Activated T-cell treated with anti-CD3 and anti-CD28 coated beads for 48 hours (primary cell): ENCODE results near the gene DLGAP1.

Experiments used
- DNase-seq: peaks from one replicate; pipeline ENCODE4 v3.0.0-alpha.2; 2020; ENCODE audit warnings: low read depth

Gene DLGAP1

DNA sequence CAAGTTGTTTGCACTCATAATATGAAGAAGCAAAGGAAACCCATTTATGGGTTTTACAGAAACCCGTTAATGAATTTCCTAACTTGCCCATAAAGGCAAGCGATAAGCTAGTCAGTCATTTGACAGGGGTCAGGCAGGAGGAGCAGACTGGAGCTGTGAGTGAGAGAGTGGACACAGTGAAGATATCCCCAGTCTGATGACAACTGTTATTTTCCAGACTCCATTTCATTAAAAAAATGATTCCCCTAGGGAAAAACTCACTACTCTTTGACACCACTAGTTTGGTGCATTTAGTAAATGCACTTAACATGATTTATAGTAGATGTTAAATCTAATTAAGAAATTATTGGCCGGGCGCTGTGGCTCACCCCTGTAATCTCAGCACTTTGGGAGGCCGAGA, 924.3 kb downstream of the DLGAP1 start:
- DNase-seq = no peak

DNA sequence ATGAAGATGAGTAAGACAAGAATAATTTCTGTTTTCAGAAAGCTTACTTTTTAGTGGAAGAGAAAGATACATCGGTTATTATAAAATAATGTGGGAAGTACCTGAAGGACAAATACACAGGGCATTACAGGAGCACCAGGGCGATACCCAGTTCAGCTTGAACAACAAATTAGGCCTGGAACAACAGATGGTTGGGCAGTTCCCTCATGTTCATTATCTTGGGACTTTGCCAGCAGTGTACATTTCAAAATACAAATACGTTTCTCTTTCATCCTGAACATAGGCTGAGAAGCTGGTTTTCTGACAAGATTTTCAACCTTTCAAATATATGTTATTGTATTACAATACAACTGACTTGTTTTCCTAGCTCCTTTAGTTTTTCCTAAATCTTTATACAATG, 925.5 kb downstream of the DLGAP1 start:
- DNase-seq = no peak

DNA sequence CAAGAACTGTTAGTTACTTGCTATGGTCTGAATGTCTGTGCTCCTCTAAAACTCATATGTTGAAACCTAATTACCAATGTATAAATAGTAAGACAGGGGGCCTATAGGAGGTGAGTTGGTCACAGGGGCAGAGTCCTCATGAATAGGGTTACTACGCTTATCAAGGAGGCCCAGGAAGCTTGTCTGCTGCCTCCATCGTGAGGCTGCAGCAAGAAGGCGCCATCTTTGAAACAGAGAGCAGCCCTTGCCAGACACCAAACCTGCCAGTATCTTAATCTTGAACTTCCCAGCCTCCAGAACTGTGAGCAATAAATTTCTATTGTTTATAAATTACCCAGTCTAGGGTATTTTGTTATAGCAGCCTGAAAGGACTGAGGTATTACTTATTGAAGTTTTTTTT, 926.0 kb downstream of the DLGAP1 start:
- no peak for DNase-seq

DNA sequence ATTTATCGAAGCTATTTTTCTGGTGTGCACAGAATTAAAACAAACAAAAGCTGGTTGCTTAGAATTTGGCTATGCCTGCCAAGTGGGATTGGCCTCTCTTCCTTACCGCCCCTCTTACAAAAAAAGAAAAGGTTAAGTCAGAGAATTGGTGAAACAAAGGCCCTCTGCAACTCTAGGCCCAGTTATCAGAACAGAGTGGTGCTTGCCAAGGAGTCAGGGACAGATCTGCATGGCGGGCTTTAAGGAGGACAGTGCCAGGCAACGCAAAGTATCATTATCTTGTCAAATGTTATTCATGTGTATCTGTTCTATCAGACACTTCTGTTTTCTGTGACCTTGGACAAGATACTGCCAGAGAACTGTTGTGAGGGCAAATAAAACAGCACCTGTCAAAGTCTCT, 926.9 kb downstream of the DLGAP1 start:
- no peak for DNase-seq

DNA sequence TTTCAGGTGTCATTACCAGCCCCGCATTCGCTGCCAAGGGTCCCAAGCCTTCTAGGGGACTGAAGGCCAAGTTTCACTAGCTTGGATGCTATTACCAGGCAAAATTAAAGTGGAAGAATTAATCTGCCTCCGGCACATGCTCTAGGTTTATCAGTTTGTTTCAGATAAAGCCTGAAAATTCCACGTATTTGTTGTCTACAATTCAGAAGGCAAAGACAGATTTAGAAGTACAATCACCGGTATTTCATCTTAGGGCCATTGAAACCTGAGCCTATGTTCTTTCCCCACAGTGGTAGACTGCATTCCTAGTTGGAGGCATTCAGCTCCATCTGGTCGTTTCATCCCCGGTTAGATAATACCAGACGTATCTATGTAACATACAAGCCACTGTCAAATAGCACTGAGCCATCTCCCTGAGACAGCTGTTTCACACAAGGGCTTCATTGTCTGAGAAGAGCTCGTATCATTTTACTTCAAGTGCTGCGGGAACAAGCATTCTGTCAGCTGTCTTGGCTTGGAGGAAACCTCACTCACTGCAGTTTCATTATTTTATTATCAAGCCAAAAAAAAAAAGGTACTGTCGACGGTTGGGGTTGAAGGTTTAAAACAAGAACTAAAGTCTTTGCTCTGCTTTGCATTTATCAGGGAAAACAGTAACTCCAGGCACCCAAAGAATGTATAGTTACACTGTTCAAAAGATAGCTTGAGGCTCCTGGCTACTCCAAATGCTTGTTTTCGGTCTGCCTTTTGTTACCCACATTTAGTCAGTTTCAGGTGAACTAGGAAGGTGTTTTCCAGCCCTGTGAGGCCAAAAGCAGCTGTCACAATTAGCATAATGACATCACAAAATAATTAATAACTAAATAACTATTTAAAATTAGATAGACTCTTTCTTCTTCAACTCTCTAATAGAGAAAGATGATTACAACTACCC, 928.4 kb downstream of the DLGAP1 start:
- DNase-seq = no peak

DNA sequence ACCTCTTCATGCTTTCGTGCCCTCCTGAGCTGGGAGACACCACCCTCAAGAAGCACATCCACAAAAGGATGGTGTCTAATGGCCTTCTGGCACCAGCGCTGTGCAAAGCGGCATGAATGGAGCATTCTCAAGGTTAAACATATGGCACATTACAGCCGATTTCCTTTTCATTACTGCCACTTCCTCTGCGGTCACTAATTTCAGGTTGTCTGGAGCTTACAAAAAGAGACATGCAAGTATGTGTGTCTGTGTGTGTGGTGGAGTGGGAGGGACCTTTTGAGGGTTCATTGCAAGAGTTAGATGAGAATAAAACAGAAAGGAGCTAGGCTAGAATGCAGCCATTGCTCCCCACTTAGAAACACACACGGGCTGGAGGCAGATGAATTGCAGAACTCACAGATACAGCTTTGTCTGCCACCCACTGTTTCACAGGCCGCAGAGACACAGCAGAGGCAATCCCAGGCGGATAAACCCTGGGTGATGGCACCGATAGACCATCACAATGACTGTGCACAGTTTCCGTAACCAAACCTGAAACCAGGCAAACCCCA, 929.2 kb downstream of the DLGAP1 start:
- peak; percentile 27 for DNase-seq

DNA sequence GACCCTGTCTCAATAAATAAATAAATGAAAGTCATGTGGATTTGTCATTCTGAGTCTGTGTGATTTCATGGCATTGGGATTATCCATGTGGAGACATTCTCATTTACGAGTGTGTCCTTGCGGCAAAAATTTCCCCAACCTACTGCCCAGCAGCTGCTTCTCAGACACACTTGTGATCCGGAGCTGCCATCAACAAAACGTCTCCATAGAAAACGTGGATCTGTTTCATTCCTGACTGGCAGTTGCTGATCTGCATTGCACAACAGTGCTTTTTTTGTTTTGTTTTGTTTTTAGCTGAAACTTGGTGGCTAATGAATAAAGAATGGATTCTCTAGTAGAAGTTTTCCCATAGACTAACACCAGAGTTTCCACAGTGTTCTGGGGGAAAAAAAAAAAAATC, 930.4 kb downstream of the DLGAP1 start:
- DNase-seq = no peak

DNA sequence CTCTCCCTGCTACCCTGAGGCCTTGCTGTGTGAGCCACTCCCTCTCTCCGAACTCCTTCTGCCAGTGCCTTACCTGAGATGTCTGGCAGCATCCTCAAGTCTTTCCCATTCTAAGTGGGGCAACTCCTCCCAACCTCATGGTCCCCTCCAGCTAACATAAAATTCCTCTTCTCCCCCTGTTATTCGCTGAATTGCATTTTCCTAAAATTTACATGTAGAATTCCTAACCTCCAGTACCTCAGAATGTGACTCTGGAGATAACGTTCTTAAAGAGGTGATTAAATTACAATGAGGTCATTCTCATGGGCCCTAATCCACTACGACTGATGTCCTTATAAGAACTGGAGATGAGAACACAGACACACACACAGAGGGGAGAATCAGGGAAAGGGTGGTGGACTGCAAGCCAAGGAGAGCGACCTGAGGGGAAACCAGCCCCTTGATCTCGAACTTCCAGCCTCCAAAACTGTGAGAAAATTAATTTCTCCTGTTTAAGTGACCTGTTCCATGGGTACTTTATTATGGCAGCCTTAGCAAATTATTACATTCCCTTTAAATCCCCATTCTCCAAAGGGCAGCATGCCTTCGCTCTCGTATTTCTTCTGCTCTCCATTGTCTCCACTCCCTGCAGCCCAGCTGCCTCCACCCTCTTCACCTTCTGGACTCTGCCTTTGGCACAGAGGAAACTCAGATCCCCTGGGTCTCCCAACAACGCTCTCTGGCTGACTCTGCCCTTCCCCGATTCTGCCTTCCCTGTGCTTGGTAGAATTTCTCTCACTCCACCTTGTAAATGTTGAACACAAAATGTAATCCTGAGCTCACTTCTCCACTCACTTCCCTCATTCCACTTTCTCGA, 934.6 kb downstream of the DLGAP1 start:
- no peak for DNase-seq

DNA sequence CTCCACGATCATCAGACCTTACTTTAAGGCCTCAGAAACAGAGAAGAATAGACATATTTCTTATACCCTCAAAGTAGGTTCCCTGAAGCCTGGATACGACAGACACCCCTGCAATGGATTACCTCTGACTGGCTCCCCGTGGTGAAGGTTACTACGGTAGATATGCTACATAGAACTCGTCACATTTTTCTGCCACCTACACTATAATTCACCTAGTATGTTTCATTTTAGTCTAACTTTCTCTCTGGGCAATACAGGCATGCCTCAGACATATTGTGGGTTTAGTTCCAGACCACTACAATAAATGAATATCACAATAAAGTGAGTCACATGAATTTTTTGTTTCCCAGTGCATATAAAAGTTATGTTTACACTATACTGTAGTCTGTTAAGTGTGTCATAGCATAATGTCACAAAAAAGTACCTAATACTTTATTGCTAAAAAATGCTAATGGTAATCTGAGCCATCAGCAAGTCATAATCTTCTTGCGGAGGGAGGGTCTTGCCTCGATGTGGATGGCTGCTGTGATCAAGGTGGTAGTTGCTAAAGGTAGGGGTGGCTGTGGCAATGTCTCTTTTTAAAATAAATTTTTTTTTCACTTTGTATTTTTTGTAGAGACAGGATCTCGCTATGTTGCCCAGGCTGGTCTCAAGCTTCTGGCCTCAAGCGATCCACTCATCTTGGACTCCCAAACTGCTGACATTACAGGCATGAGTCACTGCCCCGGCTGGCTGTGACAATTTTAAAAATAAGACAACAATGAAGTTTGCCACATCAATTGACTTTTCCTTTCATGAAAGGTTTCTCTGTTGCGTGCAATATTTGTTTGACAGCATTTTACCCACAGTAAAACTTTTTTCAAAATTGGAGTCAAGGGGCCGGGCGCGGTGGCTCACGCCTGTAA, 940.5 kb downstream of the DLGAP1 start:
- no peak for DNase-seq

DNA sequence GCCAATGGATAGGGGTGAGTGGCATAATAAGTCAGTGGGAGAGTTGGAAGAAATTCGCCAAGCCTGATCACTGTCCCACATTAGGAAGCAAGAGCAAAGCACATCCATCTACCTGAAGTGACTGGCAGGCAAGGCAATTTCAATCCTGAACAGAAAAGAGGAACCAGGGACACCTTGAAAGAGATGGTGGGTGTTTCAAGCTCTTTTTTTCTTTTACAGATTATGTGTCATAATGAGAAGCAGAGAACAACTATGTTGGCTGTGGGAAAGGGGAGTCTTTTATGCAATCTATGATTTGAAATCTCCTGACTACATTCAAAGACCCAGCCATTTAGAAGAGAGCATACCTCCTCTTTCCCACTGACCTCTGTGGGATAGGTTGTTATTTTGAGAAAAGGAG, 941.6 kb downstream of the DLGAP1 start:
- no peak for DNase-seq

DNA sequence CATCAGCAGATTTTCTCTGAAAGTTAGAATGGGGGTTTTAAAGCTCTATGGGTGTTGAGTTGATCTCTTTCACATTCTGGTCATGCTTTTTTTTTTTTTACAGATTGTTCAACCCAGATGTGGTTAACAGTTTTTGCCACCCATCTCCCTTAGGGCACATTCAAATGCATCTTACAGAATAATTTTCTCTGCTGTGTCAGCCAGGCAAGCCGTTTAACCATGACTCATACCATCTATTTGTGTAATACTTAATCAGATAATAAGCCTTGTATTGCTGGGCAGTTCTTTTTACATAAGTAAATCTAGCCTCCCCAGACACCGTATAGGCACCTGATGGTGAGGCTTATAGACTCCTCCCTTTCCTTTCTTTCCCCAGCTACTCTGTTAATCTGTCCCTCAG, 943.1 kb downstream of the DLGAP1 start:
- DNase-seq = no peak

DNA sequence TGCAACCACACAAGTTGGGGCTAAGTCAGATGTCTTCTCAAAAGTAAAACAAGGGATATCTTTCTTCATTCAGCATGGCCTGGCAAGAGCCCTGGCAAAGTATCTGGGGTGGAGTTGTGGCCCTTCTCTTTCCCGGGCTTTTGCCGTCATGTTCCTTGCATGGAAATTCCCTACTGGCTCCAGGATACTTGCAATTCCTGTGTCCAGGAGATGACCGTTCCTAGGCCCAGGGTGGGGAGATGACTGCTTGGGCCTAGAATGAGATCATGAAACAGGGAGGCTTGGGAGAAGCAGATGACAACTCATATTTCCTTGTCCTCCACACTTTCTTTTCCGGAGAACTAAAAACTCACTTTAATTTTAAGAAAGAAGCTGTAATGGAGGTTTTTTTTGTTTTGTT, 944.2 kb downstream of the DLGAP1 start:
- no peak for DNase-seq

DNA sequence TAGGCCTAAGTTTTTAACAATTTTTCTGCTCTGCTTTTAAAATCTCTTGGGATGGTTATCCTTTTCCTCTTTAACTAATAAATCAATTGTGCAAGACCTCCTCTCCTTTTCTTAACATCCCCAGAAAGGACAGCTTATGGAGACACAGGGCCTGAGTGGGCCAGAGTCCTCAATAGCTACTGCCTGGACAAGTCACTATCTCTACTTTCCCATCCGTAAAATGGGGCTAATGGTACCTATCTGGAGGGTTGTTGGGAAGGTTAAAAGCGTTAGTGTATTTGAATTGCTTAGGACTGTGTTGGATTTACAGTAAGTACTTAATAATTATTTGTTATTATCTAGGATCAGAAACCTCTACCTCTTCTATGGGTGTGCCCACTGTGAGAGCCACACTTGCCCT, 945.1 kb downstream of the DLGAP1 start:
- DNase-seq = no peak

DNA sequence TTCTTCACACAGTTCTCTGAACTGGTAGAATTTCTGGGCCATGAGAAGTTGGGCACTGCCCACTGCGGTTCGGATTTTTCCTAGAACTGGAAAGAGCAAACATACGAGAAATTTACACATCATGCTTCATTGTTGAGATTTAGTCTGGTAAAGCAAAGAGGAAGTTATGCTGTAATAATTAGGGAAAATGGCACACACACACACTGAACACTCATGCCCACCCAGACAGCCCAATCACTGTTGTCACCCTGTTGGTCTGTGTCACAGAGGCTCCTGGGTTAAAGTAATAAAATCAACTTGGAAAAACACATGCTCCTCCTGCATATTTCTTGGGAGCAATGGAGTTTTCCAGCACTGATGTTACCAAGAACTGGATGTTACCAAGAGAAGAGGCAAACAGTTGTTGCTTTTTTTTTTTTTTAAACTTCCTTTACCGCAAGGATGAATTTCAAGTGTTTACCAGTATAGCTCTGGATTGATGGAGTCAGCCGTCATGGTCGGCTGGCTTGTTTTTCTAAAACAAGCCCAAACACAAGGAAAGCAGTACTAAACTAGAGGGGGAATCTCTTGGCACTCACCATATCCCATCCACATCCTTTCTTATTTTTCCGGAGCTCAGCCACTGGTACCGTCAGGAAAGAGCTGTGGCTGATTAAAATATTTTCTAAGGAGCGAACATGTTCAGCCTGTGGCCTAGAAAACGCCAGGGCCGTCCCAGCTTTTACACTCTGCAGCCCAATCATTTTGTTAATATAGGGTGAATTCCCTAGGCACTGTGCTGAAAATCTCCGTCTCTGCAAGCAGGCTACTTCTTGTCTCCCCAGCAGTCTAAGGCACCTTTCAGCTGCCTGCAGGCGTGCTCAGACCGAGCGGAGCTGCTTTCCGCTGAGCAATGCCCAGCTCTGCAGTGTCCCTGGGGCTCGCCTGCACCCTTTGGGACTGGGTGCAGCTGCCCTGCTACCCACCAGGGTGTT, 946.2 kb downstream of the DLGAP1 start:
- DNase-seq = no peak

DNA sequence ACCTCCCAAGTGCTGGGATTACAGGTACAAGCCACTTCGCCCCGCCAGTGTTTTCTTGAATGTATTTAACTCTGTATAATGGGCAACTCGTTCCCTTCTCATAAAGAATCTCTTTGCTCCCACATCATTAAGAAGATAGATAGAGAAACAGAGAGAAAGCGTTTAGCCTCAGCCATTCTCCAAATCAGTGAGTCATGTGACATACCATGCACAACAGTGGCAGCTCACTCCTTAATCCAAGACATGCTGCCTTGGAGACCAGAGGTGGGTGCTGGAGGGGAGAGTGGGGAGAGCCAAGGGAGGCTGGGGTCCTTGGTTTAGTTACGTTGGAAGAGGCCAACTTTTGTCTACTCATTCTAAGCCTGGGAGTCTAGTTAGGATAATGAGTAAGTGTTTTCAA, 950.5 kb downstream of the DLGAP1 start:
- no peak for DNase-seq

DNA sequence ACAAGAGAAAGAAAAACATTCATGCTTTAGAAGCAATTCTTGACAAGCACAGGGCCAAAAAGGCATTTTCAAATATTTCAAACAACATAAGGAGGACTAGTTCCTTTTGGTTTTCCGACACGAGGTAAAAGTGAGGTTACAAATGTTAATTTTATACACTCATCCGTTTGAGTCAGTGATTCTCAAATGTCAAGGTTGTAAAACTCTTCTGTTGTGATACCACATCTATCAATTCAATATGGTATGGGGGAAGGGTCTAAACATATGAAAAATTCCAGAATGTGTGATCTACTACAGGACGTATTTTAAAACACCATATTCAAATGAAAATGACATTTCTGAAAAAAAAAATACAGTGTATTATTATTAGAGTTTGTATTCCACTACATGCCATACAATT, 952.5 kb downstream of the DLGAP1 start:
- DNase-seq = no peak

DNA sequence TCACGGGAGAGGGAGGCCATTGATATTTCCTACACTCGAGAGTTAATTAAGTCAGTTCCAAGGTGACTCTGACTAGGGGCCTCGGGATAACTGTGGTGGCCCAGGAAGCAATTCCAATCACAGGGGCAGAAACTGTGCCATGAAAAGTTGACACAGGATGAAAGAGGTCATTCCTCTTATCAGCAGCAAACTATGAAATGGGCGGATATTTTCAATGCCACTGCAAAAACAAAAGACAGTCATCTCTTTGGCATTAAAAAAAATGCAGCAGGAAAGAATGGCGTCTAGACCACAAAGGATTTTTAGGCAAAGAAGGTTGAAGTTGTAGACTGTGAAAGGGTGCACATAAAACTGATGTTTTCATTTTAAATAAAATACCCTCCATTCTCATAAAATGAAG, 955.1 kb downstream of the DLGAP1 start:
- no peak for DNase-seq

DNA sequence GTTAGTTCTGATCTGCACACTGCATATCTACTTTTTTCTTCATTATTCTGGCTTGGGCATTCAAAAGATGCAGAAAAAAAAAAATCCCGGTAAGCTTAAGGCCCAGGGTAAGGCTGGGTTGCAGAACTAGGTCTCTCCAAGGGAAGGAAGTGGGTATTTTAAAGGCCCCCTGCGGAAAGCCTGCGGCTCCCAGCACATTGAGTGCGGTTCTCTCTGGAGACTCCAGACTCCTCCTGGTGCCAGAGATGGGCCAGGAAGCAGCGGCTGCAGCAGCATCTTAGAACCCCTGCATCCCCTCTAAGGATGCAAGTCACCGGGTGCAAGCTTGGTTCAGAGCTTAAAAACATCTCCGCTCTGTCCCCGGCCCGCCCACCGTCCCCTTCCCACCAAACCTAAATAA, 955.6 kb downstream of the DLGAP1 start:
- no peak for DNase-seq

DNA sequence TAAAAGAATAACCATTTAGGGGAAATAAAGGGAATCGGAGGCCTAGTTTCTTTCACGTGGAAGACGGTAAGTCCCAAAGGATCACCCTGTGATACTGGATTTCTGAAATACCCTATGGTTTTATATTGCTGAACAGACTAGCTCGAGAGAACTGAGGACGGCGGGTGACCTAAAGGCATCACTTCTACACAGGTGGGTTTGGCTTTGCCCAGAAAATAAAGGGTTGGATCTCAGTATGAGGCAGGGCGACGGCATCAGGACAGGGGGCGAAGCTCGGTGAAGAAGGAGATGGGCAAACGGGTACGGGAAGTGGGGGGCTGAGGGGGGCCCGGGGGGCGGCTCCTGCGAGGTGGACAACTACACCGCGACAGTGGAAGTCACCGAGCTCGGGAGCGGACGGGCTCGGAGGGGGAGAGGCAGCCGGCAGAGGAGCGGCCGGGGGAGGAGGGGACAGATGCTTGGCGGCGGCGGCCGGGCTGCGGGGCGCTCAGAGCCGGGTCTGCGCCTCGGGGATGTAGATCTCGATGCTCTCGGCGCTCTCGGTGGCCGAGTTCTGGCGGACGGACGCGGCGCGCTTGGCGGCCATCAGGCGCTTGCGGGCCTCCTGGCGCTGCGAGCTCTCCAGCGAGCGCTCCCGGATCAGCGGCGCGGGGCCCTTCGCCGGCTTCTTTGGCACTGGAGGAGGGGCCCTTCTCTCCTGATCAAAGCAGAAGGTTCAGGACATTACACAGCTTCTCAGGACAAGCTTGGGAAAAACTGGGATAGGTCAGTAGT, 956.2 kb downstream of the DLGAP1 start:
- peak; percentile 13 for DNase-seq
